Prostate gland (tissue), 2 donors: ENCODE measurements around the gene PCDHGA4.
"Not testable (repeated sequence)": the region's sequence is repeated elsewhere in the genome, so short reads cannot be mapped to it uniquely, and the experiment has no call there.

Experiments
- POLR2A ChIP-seq: fragments of 450-650 bp; IDR thresholded peaks from one replicate; pipeline ENCODE4 v1.6.1; 2016; ENCODE audit warnings: antibody characterized with exemption, mild to moderate bottlenecking
- TF ChIP-seq, protein P1 (sequence below), 4 experiments: fragments of 200-600 bp in 2 of 4; fragments of 450-650 bp in 2 of 4; sonication (generic) in 2 of 4; IDR thresholded peaks; 1 replicate in 3 of 4; 2 replicates in 1 of 4; pipeline ENCODE4 v1.5.1; 2016 to 2019; ENCODE audit warnings: antibody characterized with exemption in 4 of 4, mild to moderate bottlenecking in 2 of 4, moderate library complexity in 2 of 4

DNA sequence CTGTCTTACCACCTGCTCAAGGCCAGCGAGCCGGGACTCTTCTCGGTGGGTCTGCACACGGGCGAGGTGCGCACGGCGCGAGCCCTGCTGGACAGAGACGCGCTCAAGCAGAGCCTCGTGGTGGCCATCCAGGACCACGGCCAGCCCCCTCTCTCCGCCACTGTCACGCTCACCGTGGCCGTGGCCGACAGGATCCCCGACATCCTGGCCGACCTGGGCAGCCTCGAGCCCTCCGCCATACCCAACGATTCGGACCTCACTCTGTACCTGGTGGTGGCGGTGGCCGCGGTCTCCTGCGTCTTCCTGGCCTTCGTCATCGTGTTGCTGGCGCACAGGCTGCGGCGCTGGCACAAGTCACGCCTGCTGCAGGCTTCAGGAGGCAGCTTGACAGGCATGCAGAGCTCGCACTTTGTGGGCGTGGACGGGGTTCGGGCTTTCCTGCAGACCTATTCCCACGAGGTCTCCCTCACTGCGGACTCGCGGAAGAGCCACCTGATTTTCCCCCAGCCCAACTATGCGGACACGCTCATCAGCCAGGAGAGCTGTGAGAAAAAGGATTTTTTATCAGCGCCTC lies 14.0 kb upstream of the PCDHGA4 start:
- TF ChIP-seq POLR2A: not testable (repeated sequence)
- TF ChIP-seq, protein P1, sequence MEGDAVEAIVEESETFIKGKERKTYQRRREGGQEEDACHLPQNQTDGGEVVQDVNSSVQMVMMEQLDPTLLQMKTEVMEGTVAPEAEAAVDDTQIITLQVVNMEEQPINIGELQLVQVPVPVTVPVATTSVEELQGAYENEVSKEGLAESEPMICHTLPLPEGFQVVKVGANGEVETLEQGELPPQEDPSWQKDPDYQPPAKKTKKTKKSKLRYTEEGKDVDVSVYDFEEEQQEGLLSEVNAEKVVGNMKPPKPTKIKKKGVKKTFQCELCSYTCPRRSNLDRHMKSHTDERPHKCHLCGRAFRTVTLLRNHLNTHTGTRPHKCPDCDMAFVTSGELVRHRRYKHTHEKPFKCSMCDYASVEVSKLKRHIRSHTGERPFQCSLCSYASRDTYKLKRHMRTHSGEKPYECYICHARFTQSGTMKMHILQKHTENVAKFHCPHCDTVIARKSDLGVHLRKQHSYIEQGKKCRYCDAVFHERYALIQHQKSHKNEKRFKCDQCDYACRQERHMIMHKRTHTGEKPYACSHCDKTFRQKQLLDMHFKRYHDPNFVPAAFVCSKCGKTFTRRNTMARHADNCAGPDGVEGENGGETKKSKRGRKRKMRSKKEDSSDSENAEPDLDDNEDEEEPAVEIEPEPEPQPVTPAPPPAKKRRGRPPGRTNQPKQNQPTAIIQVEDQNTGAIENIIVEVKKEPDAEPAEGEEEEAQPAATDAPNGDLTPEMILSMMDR (IDR thresholded peaks at IDR 0.05): not testable (repeated sequence)
